Panc1 (cell line): ENCODE measurements around the gene ACSM5. TPM values are rescaled to one million over a fixed set of nuclear protein-coding genes. Genes with fewer than 3 reads are reported as not detected.
A peak's percentile ranks its signal among the peaks of the same experiment; 100 is the strongest.
"Not testable (repeated sequence)": the region's sequence is repeated elsewhere in the genome, so short reads cannot be mapped to it uniquely, and the experiment has no call there.

Experiments used
- ATAC-seq: fragments of 200-7000 bp; cut with Tn5 transposase; 2 replicates; pipeline ENCODE4 v1.9.1; 2020; ENCODE audit warnings: mild to moderate bottlenecking, moderate library complexity
- BruUV-seq: library from RNA; stranded (reverse); fragments of 400-500 nt; replicated peaks from 2 replicates; lab custom pipeline; 2021; lab: Mats Ljungman, UMichigan
- CTCF ChIA-PET: fragments of 300-600 bp; sonication (Branson Sonifier 250); formaldehyde crosslinking; loops from one replicate; lab custom pipeline; 2022; ENCODE audit warnings: antibody characterized with exemption; lab: Charles Lee
- POLR2A ChIA-PET: fragments of 300-600 bp; sonication (Branson Sonifier 250); formaldehyde crosslinking; loops from one replicate; lab custom pipeline; 2022; ENCODE audit warnings: antibody characterized with exemption; lab: Charles Lee
- DNase-seq: peaks from one replicate; pipeline ENCODE4 v3.0.0-alpha.2; 2010; ENCODE audit warnings: low read depth, low spot score
- H3K27ac ChIP-seq: 2 replicates; pipeline ENCODE4 v1.5.1; 2011; ENCODE audit warnings: mild to moderate bottlenecking, low read length, inconsistent platforms
- H3K27me3 ChIP-seq: fragments of 200-500 bp; sonication (Bioruptor generic); 2 replicates; pipeline ENCODE4 v1.6.0; 2014; ENCODE audit warnings: low read length, inconsistent platforms; ENCODE audit not compliant: control insufficient read depth, insufficient read depth
- H3K36me3 ChIP-seq: fragments of 200-500 bp; sonication (Bioruptor generic); 2 replicates; pipeline ENCODE4 v1.5.1; 2014; ENCODE audit warnings: inconsistent platforms, mild to moderate bottlenecking, low read length, moderate library complexity; ENCODE audit not compliant: control insufficient read depth, insufficient read depth
- H3K4me1 ChIP-seq: 2 replicates; pipeline ENCODE4 v1.5.1; 2011; ENCODE audit warnings: inconsistent platforms, mild to moderate bottlenecking, low read length, moderate library complexity; ENCODE audit not compliant: control insufficient read depth, insufficient read depth
- H3K4me3 ChIP-seq, 2 experiments: 2 replicates each; pipeline ENCODE4 v1.5.1; 2011 to 2012; ENCODE audit warnings: low read depth in 2 of 2, low read length in 2 of 2, mild to moderate bottlenecking in 2 of 2, inconsistent platforms in 1 of 2, moderate library complexity in 1 of 2
- H3K9me3 ChIP-seq: fragments of 200-500 bp; sonication (Bioruptor generic); 2 replicates; pipeline ENCODE4 v1.5.1; 2014; ENCODE audit warnings: low read depth, mild to moderate bottlenecking, inconsistent platforms, low read length, moderate library complexity; ENCODE audit not compliant: control insufficient read depth, insufficient read depth
- POLR2AphosphoS5 ChIP-seq: IDR thresholded peaks from 2 replicates; pipeline ENCODE4 v1.6.1; 2012; ENCODE audit warnings: mild to moderate bottlenecking, low read depth, low read length, moderate library complexity
- TCF7L2 ChIP-seq: IDR thresholded peaks from 2 replicates; pipeline ENCODE4 v1.6.1; 2011; ENCODE audit warnings: mild to moderate bottlenecking, low read depth, low read length, inconsistent platforms
- in situ Hi-C: cut with HindIII; loops from 2 replicates; pipeline ENCODE4 v1.10.0; 2016; ENCODE audit warnings: low sequenced_read_pairs, low pct_unique_long_range_greater_than_20kb
- intact Hi-C: fragments of 100-400 bp; cut with micrococcal nuclease; formaldehyde crosslinking; loops from one replicate; pipeline ENCODE4 v1.10.0; 2022; ENCODE audit not compliant: unreplicated experiment
- total RNA-seq: library from RNA; stranded (reverse); gene quantifications from one replicate; pipeline ENCODE4 v1.2.1, GENCODE V29; 2021; ENCODE audit not compliant: unreplicated experiment
- TF ChIP-seq, protein P1 (sequence below): fragments of 450-650 bp; IDR thresholded peaks from 2 replicates; pipeline ENCODE4 v1.5.1; 2017; ENCODE audit warnings: mild to moderate bottlenecking
- TF ChIP-seq, protein P2 (sequence below), 2 experiments: IDR thresholded peaks; 2 replicates each; pipeline ENCODE4 v1.6.1; 2011 to 2012; ENCODE audit warnings: low read depth in 2 of 2, control low read depth in 1 of 2, low read length in 1 of 2, mild to moderate bottlenecking in 1 of 2, moderate library complexity in 1 of 2; ENCODE audit not compliant: insufficient read depth in 1 of 2

Gene ACSM5
- total RNA-seq, 1 experiment from 2014 or later = 0.21 TPM

- in situ Hi-C loops, H3K4me1 ChIP-seq, POLR2A ChIA-PET, ATAC-seq, H3K9me3 ChIP-seq, H3K27ac ChIP-seq, BruUV-seq, intact Hi-C loops, H3K4me3 ChIP-seq, H3K27me3 ChIP-seq, H3K36me3 ChIP-seq, CTCF ChIA-PET, DNase-seq: not testable (repeated sequence)
Measured at GRCh38 chr16:20423772-20424128, 14.4 kb downstream of the ACSM5 start.

DNA sequence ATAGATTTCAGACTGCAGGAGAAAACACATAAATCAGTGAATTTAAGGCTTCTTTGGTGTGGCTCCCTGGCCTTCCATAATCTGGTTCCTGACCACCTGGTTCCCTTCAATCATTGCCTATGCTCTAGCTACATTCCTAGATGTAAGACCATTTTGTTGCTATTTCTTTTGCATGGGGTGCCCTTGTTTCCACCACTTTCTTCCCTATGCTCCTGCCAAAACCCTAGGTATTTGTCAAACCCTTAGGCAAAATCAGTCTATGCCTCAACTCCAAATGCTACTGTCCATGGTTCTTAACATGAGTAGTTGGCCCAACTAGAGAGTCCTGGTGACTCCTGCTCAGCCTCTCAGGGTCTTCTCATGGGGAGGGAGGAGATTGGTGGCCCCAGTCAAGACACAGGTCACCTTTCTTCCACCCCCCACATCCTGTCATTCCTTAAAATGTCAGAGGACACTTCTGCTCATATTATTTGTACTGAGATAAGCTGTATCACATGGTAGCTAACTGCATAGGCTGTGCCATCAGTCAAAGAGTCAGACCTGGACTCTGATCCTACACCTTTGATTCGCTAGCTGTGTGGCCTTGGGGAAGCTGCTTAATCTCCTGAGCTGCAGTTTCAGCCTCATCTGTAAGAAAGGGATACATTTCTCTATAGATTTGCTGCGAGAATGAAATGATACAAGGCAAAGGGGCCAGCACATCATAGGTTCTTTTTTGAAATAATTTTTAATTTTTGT, 15.0 kb downstream of the ACSM5 start:
- H3K4me3 ChIP-seq = no peak overlapping the region
- no peaks in the 10 kb centered on the region for H3K36me3 ChIP-seq
- DNase-seq = no peak
- H3K4me1 ChIP-seq = no peaks in the 10 kb centered on the region
- H3K27ac ChIP-seq = no peak overlapping the region
- ATAC-seq = no peak
- no peaks in the 10 kb centered on the region for H3K9me3 ChIP-seq
- TF ChIP-seq POLR2AphosphoS5 (no peak), TCF7L2 (no peak)
- TF ChIP-seq, protein P1, sequence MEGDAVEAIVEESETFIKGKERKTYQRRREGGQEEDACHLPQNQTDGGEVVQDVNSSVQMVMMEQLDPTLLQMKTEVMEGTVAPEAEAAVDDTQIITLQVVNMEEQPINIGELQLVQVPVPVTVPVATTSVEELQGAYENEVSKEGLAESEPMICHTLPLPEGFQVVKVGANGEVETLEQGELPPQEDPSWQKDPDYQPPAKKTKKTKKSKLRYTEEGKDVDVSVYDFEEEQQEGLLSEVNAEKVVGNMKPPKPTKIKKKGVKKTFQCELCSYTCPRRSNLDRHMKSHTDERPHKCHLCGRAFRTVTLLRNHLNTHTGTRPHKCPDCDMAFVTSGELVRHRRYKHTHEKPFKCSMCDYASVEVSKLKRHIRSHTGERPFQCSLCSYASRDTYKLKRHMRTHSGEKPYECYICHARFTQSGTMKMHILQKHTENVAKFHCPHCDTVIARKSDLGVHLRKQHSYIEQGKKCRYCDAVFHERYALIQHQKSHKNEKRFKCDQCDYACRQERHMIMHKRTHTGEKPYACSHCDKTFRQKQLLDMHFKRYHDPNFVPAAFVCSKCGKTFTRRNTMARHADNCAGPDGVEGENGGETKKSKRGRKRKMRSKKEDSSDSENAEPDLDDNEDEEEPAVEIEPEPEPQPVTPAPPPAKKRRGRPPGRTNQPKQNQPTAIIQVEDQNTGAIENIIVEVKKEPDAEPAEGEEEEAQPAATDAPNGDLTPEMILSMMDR = no peak
- TF ChIP-seq, protein P2, sequence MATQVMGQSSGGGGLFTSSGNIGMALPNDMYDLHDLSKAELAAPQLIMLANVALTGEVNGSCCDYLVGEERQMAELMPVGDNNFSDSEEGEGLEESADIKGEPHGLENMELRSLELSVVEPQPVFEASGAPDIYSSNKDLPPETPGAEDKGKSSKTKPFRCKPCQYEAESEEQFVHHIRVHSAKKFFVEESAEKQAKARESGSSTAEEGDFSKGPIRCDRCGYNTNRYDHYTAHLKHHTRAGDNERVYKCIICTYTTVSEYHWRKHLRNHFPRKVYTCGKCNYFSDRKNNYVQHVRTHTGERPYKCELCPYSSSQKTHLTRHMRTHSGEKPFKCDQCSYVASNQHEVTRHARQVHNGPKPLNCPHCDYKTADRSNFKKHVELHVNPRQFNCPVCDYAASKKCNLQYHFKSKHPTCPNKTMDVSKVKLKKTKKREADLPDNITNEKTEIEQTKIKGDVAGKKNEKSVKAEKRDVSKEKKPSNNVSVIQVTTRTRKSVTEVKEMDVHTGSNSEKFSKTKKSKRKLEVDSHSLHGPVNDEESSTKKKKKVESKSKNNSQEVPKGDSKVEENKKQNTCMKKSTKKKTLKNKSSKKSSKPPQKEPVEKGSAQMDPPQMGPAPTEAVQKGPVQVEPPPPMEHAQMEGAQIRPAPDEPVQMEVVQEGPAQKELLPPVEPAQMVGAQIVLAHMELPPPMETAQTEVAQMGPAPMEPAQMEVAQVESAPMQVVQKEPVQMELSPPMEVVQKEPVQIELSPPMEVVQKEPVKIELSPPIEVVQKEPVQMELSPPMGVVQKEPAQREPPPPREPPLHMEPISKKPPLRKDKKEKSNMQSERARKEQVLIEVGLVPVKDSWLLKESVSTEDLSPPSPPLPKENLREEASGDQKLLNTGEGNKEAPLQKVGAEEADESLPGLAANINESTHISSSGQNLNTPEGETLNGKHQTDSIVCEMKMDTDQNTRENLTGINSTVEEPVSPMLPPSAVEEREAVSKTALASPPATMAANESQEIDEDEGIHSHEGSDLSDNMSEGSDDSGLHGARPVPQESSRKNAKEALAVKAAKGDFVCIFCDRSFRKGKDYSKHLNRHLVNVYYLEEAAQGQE (IDR thresholded peaks at IDR 0.05; ENCODE audit: insufficient read depth in 1 of 2, low read depth in 2 of 2, low read length in 1 of 2) = peak in 1 of 2 experiments; percentile 68; a peak in 2 of 4 replicates
- CTCF ChIA-PET = no interaction called here
- no peaks in the 10 kb centered on the region for H3K27me3 ChIP-seq
- intact Hi-C loops (no loop called here), in situ Hi-C loops (no loop called here)
- POLR2A ChIA-PET = no interaction called here
- BruUV-seq = no TSS peak

DNA sequence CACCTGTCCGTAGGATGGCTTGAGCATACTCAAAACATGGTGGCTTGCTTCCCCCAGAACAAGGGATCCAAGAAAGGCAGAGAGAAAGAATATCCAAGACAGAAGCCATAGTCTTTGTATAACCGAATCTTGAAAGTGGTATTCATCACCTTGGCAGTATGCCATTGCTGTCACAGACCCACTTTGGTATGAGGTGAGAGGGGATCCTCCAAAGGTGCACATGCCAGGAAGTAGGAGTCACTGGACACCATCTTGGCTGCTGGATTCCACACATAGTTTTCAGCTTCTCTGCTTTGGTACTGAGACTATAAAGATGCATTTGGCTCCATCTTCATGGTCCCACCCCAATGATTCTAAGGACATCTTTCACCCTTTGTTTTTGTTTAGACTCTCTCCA, 18.1 kb downstream of the ACSM5 start:
- intact Hi-C loops, H3K4me1 ChIP-seq, H3K27ac ChIP-seq, H3K27me3 ChIP-seq, CTCF ChIA-PET, H3K36me3 ChIP-seq, in situ Hi-C loops, BruUV-seq, H3K4me3 ChIP-seq, H3K9me3 ChIP-seq, ATAC-seq, DNase-seq, POLR2A ChIA-PET: not testable (repeated sequence)

DNA sequence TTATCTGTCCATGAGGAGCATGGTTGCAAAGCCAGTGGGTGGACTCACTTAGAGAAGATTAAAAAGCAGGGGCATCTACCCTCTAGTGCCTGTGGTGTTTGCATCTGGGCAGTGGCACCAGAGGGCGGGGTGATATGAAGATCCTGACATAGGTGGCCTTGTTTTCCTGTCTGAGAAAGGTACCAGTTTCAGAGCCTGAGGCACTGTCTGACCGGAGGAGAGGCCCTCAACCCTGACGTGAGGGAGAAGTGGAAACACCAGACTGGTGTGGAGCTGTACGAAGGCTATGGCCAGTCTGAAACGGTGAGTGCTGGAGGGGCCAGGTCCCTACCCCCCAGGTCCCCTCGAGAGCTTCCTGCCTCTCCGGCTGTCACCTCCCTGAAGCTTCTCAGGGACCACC, 20.2 kb downstream of the ACSM5 start:
- DNase-seq, H3K27me3 ChIP-seq, BruUV-seq, CTCF ChIA-PET, H3K36me3 ChIP-seq, in situ Hi-C loops, H3K9me3 ChIP-seq, intact Hi-C loops, H3K27ac ChIP-seq, POLR2A ChIA-PET, ATAC-seq, H3K4me3 ChIP-seq, H3K4me1 ChIP-seq: not testable (repeated sequence)

GRCh38 chr16:20430480-20430879, 21.1 kb downstream of the ACSM5 start:
- ATAC-seq = not testable (repeated sequence)

More at GRCh38 chr16:20430480-20430879, 21.1 kb downstream of the ACSM5 start:
- BruUV-seq, H3K36me3 ChIP-seq, H3K27me3 ChIP-seq, H3K4me1 ChIP-seq, intact Hi-C loops, POLR2A ChIA-PET, H3K9me3 ChIP-seq, DNase-seq, H3K27ac ChIP-seq, H3K4me3 ChIP-seq, in situ Hi-C loops, CTCF ChIA-PET: not testable (repeated sequence)
